Prostate gland (tissue), 2 donors: ENCODE data around the gene KCTD18.

Experiments
- CTCF ChIP-seq, 4 experiments: fragments of 200-600 bp in 2 of 4; fragments of 450-650 bp in 2 of 4; sonication (generic) in 2 of 4; IDR thresholded peaks; 1 replicate in 3 of 4; 2 replicates in 1 of 4; pipeline ENCODE4 v1.5.1; 2016 to 2019; ENCODE audit warnings: antibody characterized with exemption in 4 of 4, mild to moderate bottlenecking in 2 of 4, moderate library complexity in 2 of 4
- POLR2A ChIP-seq: fragments of 450-650 bp; IDR thresholded peaks from one replicate; pipeline ENCODE4 v1.6.1; 2016; ENCODE audit warnings: antibody characterized with exemption, mild to moderate bottlenecking

- TF ChIP-seq CTCF (IDR thresholded peaks at IDR 0.05) = no peak
- TF ChIP-seq POLR2A = no peak
Measured at GRCh38 chr2:200486529-200486928, 23.3 kb downstream of the KCTD18 start.
